Measurements from ENCODE around the gene APOBEC4. TPM values are rescaled to one million over a fixed set of nuclear protein-coding genes. Genes with fewer than 3 reads are reported as not detected.

The APOBEC4 gene
- total and polyA plus RNA-seq, 10 of the 15 experiments (the other 5 are each of a cell fraction or from before 2014, with no cell fraction given): 0.04 to 0.25 (median 0.06) TPM; not detected in 5

- Histone ChIP-seq H3K79me2 (ENCODE audit: control insufficient read depth, insufficient read depth, low read length) (no peaks in the 10 kb centered on the region), H3K27me3 (replicated peaks in 1 of 2; ENCODE audit: control insufficient read depth in 2 of 2, insufficient read depth in 2 of 2, low read length in 1 of 2) (no peaks in the 10 kb centered on the region), H3K36me3 (ENCODE audit: control insufficient read depth in 2 of 2, insufficient read depth in 2 of 2, low read length in 1 of 2) (no peaks in the 10 kb centered on the region), H3K27ac (ENCODE audit: control insufficient read depth, insufficient read depth) (no peak overlapping the region), H3K4me3 (no peak overlapping the region), H3K9ac (ENCODE audit: control insufficient read depth, insufficient read depth, low read length) (no peak overlapping the region), H3K9me3 (replicated peaks; ENCODE audit: control insufficient read depth, insufficient read depth, low read length) (no peaks in the 10 kb centered on the region; the same call in 1 of the 3 replicates), H2AFZ (ENCODE audit: control insufficient read depth, low read depth, low read length) (no peak overlapping the region), H3K4me2 (ENCODE audit: control insufficient read depth, insufficient read depth) (no peak overlapping the region), H3K4me1 (ENCODE audit: control insufficient read depth, insufficient read depth, low read length) (peaks cover 46% of the 10 kb centered on the region), H4K20me1 (ENCODE audit: control insufficient read depth, insufficient read depth) (no peaks in the 10 kb centered on the region)
- intact Hi-C loops (cut with micrococcal nuclease; ENCODE audit: unreplicated experiment) (loop anchor here (5.0 kb wide), 1 partner anchor 242 kb away; no protein-coding TSS in a partner anchor), in situ Hi-C loops (cut with MboI) (no loop called here)
- DNase-seq (ENCODE audit: low read depth, low spot score): no peak
- CTCF ChIA-PET: interaction anchor here (1.6 to 4.2 kb wide), 2 partner anchors 12 to 55 kb away, joined by 5 to 30 read pairs; partner anchors contain the start of gene NCF2
- RAD21 ChIA-PET (ENCODE audit: unreplicated experiment): interaction anchor here (1.1 to 8.5 kb wide), 3 partner anchors 9 to 128 kb away, joined by 3 to 188 read pairs (median 16); partner anchors contain the start of genes NCF2 and SMG7
- POLR2A ChIA-PET: interaction anchor here (1.1 to 1.8 kb wide), 3 partner anchors 10 to 14 kb away, joined by 3 to 21 read pairs (median 7); partner anchors contain the start of gene NCF2
- 94% methylated on average over 3 of the region's 3 CpGs for WGBS (ENCODE audit: insufficient coverage, insufficient replicate concordance, low lambda C conversion rate, missing lambda C conversion rate)
- SMC1A ChIA-PET (ENCODE audit: uncharacterized antibody, unreplicated experiment): interaction anchor here (0.9 to 12.6 kb wide), 9 partner anchors 9 to 116 kb away, joined by 3 to 363 read pairs (median 3); partner anchors contain the start of gene NCF2
- no peak for FAIRE-seq
- ATAC-seq: no peak
- no TSS peak for BruUV-seq (replicated peaks)
- TF ChIP-seq NRF1 (conservative IDR thresholded peaks at IDR 0.05; ENCODE audit: low read depth, low read length) (no peak), CBX5 (IDR thresholded peaks at IDR 0.05; ENCODE audit: low read depth) (peak; percentile 28; the same call in 1 of the 2 replicates)
Observed at GRCh38 chr1:183600634-183601033, 52.5 kb downstream of the APOBEC4 start.

- no peak for DNase-seq (ENCODE audit: low read depth, low spot score)
- RAD21 ChIA-PET (ENCODE audit: unreplicated experiment): interaction anchor here (0.8 to 8.5 kb wide), 4 partner anchors 9 to 127 kb away, joined by 3 to 188 read pairs (median 10); partner anchors contain the start of genes NCF2 and SMG7
- no peak overlapping the region for H3K9ac ChIP-seq (ENCODE audit: control insufficient read depth, insufficient read depth, low read length)
- CTCF ChIA-PET: interaction anchor here (1.6 to 4.2 kb wide), 3 partner anchors 11 to 84 kb away, joined by 5 to 30 read pairs (median 9); partner anchors contain the start of gene NCF2
- no peak overlapping the region for H3K27ac ChIP-seq (ENCODE audit: control insufficient read depth, insufficient read depth)
- no peak overlapping the region for H3K4me3 ChIP-seq
- no peak for ATAC-seq
- no TSS peak for BruUV-seq (replicated peaks)
- POLR2A ChIA-PET: interaction anchor here (1.1 to 1.8 kb wide), 3 partner anchors 9 to 13 kb away, joined by 3 to 21 read pairs (median 7); partner anchors contain the start of gene NCF2
- no peak for FAIRE-seq
- SMC1A ChIA-PET (ENCODE audit: uncharacterized antibody, unreplicated experiment): interaction anchor here (0.6 to 12.6 kb wide), 10 partner anchors 9 to 116 kb away, joined by 3 to 363 read pairs (median 3); partner anchors contain the start of gene NCF2
- no peaks in the 10 kb centered on the region for H3K27me3 ChIP-seq (replicated peaks in 1 of 2; ENCODE audit: control insufficient read depth in 2 of 2, insufficient read depth in 2 of 2, low read length in 1 of 2)
- 98% methylated on average over 3 of the region's 3 CpGs for WGBS (ENCODE audit: insufficient coverage, insufficient replicate concordance, low lambda C conversion rate, missing lambda C conversion rate)
- TF ChIP-seq RUNX3 (IDR thresholded peaks at IDR 0.05; ENCODE audit: low read length): peak; percentile 31; the same call in 1 of the 2 replicates
- TF ChIP-seq, protein P1, sequence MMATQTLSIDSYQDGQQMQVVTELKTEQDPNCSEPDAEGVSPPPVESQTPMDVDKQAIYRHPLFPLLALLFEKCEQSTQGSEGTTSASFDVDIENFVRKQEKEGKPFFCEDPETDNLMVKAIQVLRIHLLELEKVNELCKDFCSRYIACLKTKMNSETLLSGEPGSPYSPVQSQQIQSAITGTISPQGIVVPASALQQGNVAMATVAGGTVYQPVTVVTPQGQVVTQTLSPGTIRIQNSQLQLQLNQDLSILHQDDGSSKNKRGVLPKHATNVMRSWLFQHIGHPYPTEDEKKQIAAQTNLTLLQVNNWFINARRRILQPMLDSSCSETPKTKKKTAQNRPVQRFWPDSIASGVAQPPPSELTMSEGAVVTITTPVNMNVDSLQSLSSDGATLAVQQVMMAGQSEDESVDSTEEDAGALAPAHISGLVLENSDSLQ (IDR thresholded peaks at IDR 0.05): peak; percentile 44; the same call in 1 of the 2 replicates
- TF ChIP-seq MYC (IDR thresholded peaks at IDR 0.05; ENCODE audit: insufficient read depth, insufficient read length, insufficient replicate concordance, low read length, severe bottlenecking): no peak
- no peak for TF ChIP-seq GABPA (IDR thresholded peaks at IDR 0.05; ENCODE audit: low read depth)
- peaks cover 41% of the 10 kb centered on the region for H3K4me1 ChIP-seq (ENCODE audit: control insufficient read depth, insufficient read depth, low read length)
- no peaks in the 10 kb centered on the region for H3K79me2 ChIP-seq (ENCODE audit: control insufficient read depth, insufficient read depth, low read length)
- H3K4me2 ChIP-seq (ENCODE audit: control insufficient read depth, insufficient read depth): no peak overlapping the region
- in situ Hi-C loops (cut with MboI): no loop called here
- intact Hi-C loops (cut with micrococcal nuclease; ENCODE audit: unreplicated experiment): loop anchor here (5.0 kb wide), 1 partner anchor 242 kb away; no protein-coding TSS in a partner anchor
- H3K36me3 ChIP-seq (ENCODE audit: control insufficient read depth in 2 of 2, insufficient read depth in 2 of 2, low read length in 1 of 2): no peaks in the 10 kb centered on the region
- H3K9me3 ChIP-seq (replicated peaks; ENCODE audit: control insufficient read depth, insufficient read depth, low read length): no peaks in the 10 kb centered on the region; the same call in 1 of the 3 replicates
- no peak overlapping the region for H2AFZ ChIP-seq (ENCODE audit: control insufficient read depth, low read depth, low read length)
- no peaks in the 10 kb centered on the region for H4K20me1 ChIP-seq (ENCODE audit: control insufficient read depth, insufficient read depth)
Observed at GRCh38 chr1:183600136-183600535, 53.0 kb downstream of the APOBEC4 start.
